Measurements from ENCODE around the gene PPP1R1C. TPM values are rescaled to one million over a fixed set of nuclear protein-coding genes. Genes with fewer than 3 reads are reported as not detected.

The PPP1R1C gene
- total RNA-seq, 1 experiment from 2014 or later: 2.0 TPM

- CTCF ChIA-PET: no interaction called here
- Mint-ChIP-seq H3K27me3 (ENCODE audit: unreplicated experiment) (no peaks in the 10 kb centered on the region), H3K9me3 (ENCODE audit: low read depth, unreplicated experiment) (peaks cover 3% of the 10 kb centered on the region), H3K36me3 (ENCODE audit: insufficient read depth, unreplicated experiment) (no peaks in the 10 kb centered on the region), H3K27ac (ENCODE audit: unreplicated experiment) (no peak overlapping the region), H3K4me3 (ENCODE audit: low read depth, unreplicated experiment) (no peak overlapping the region), H3K4me1 (ENCODE audit: low read depth, unreplicated experiment) (peaks cover 28% of the 10 kb centered on the region)
- intact Hi-C loops (cut with micrococcal nuclease; ENCODE audit: unreplicated experiment): no loop called here
- TF ChIP-seq CTCF (IDR thresholded peaks at IDR 0.05; ENCODE audit: unreplicated experiment): no peak
- DNase-seq: no peak
- no TSS peak for BruUV-seq (replicated peaks)
These were observed 23.5 kb upstream of the PPP1R1C start for GRCh38 chr2:181962142-181962541.

GRCh38 chr2:181970160-181970794 lies 15.4 kb upstream of the PPP1R1C start:
- CTCF ChIA-PET: no interaction called here
- intact Hi-C loops (cut with micrococcal nuclease; ENCODE audit: unreplicated experiment): no loop called here
- DNase-seq: no peak
- no peaks in the 10 kb centered on the region for H3K36me3 Mint-ChIP-seq (ENCODE audit: insufficient read depth, unreplicated experiment)
- no peak for TF ChIP-seq CTCF (IDR thresholded peaks at IDR 0.05; ENCODE audit: unreplicated experiment)
- peaks cover 6% of the 10 kb centered on the region for H3K9me3 Mint-ChIP-seq (ENCODE audit: low read depth, unreplicated experiment)
- H3K4me3 Mint-ChIP-seq (ENCODE audit: low read depth, unreplicated experiment): no peak overlapping the region
- H3K27ac Mint-ChIP-seq (ENCODE audit: unreplicated experiment): no peak overlapping the region
- no TSS peak for BruUV-seq (replicated peaks)
- no peaks in the 10 kb centered on the region for H3K4me1 Mint-ChIP-seq (ENCODE audit: low read depth, unreplicated experiment)
- H3K27me3 Mint-ChIP-seq (ENCODE audit: unreplicated experiment): no peaks in the 10 kb centered on the region

- CTCF ChIA-PET: no interaction called here
- Mint-ChIP-seq H3K27me3 (ENCODE audit: unreplicated experiment) (no peaks in the 10 kb centered on the region), H3K4me3 (ENCODE audit: low read depth, unreplicated experiment) (no peak overlapping the region), H3K27ac (ENCODE audit: unreplicated experiment) (no peak overlapping the region), H3K9me3 (ENCODE audit: low read depth, unreplicated experiment) (peaks cover 6% of the 10 kb centered on the region), H3K36me3 (ENCODE audit: insufficient read depth, unreplicated experiment) (no peaks in the 10 kb centered on the region), H3K4me1 (ENCODE audit: low read depth, unreplicated experiment) (no peaks in the 10 kb centered on the region)
- intact Hi-C loops (cut with micrococcal nuclease; ENCODE audit: unreplicated experiment): no loop called here
- no peak for TF ChIP-seq CTCF (IDR thresholded peaks at IDR 0.05; ENCODE audit: unreplicated experiment)
- no TSS peak for BruUV-seq (replicated peaks)
- no peak for DNase-seq
These were observed 14.6 kb upstream of the PPP1R1C start for GRCh38 chr2:181971032-181971431.

GRCh38 chr2:181972431-181973170 lies 13.1 kb upstream of the PPP1R1C start:
- BruUV-seq (replicated peaks): no TSS peak
- no peak for DNase-seq
- H3K9me3 Mint-ChIP-seq (ENCODE audit: low read depth, unreplicated experiment): peaks cover 3% of the 10 kb centered on the region
- H3K27ac Mint-ChIP-seq (ENCODE audit: unreplicated experiment): no peak overlapping the region
- no peaks in the 10 kb centered on the region for H3K27me3 Mint-ChIP-seq (ENCODE audit: unreplicated experiment)
- TF ChIP-seq CTCF (IDR thresholded peaks at IDR 0.05; ENCODE audit: unreplicated experiment): no peak
- no peaks in the 10 kb centered on the region for H3K4me1 Mint-ChIP-seq (ENCODE audit: low read depth, unreplicated experiment)
- no peak overlapping the region for H3K4me3 Mint-ChIP-seq (ENCODE audit: low read depth, unreplicated experiment)
- intact Hi-C loops (cut with micrococcal nuclease; ENCODE audit: unreplicated experiment): no loop called here
- CTCF ChIA-PET: interaction anchor here (0.6 kb wide), 1 partner anchor 685 kb away, joined by 4 read pairs; no protein-coding TSS in a partner anchor
- H3K36me3 Mint-ChIP-seq (ENCODE audit: insufficient read depth, unreplicated experiment): no peaks in the 10 kb centered on the region
